Measurements from ENCODE around the gene OR6N1. TPM values are rescaled to one million over a fixed set of nuclear protein-coding genes. Genes with fewer than 3 reads are reported as not detected.

Gene OR6N1
- total RNA-seq, 4 donors from 2014 or later, result not detected

GRCh38 chr1:158735848-158736247 lies 36.1 kb downstream of the OR6N1 start:
- no peaks in the 10 kb centered on the region for H3K4me1 ChIP-seq
- H3K36me3 ChIP-seq, result no peaks in the 10 kb centered on the region
- no peak for DNase-seq
- H3K9me3 ChIP-seq, result no peaks in the 10 kb centered on the region
- H3K27me3 ChIP-seq, result no peaks in the 10 kb centered on the region
- TF ChIP-seq POLR2A (IDR thresholded peaks at IDR 0.05) (no peak), CTCF (IDR thresholded peaks at IDR 0.05) (no peak)
- no peak overlapping the region for H3K27ac ChIP-seq
- no peak overlapping the region for H3K4me3 ChIP-seq

GRCh38 chr1:158732524-158732923 lies 39.5 kb downstream of the OR6N1 start:
- no peaks in the 10 kb centered on the region for H3K9me3 ChIP-seq
- TF ChIP-seq CTCF (IDR thresholded peaks at IDR 0.05) (no peak), POLR2A (IDR thresholded peaks at IDR 0.05) (no peak)
- H3K27ac ChIP-seq, result no peak overlapping the region
- H3K4me1 ChIP-seq, result no peaks in the 10 kb centered on the region
- no peaks in the 10 kb centered on the region for H3K27me3 ChIP-seq
- no peak for DNase-seq
- H3K4me3 ChIP-seq, result no peak overlapping the region
- no peaks in the 10 kb centered on the region for H3K36me3 ChIP-seq

GRCh38 chr1:158731707-158732106 lies 40.3 kb downstream of the OR6N1 start:
- H3K4me1 ChIP-seq, result no peaks in the 10 kb centered on the region
- H3K9me3 ChIP-seq, result no peaks in the 10 kb centered on the region
- no peak overlapping the region for H3K4me3 ChIP-seq
- no peak overlapping the region for H3K27ac ChIP-seq
- no peak for DNase-seq
- TF ChIP-seq POLR2A (IDR thresholded peaks at IDR 0.05) (no peak), CTCF (IDR thresholded peaks at IDR 0.05) (no peak)
- H3K27me3 ChIP-seq, result no peaks in the 10 kb centered on the region
- H3K36me3 ChIP-seq, result no peaks in the 10 kb centered on the region

- no peaks in the 10 kb centered on the region for H3K36me3 ChIP-seq
- H3K27me3 ChIP-seq, result no peaks in the 10 kb centered on the region
- H3K27ac ChIP-seq, result no peak overlapping the region
- H3K4me3 ChIP-seq, result no peak overlapping the region
- no peak for DNase-seq
- no peaks in the 10 kb centered on the region for H3K9me3 ChIP-seq
- TF ChIP-seq CTCF (IDR thresholded peaks at IDR 0.05) (no peak), POLR2A (IDR thresholded peaks at IDR 0.05) (no peak)
- H3K4me1 ChIP-seq, result no peaks in the 10 kb centered on the region
These were observed 41.5 kb downstream of the OR6N1 start for GRCh38 chr1:158730453-158730852.

GRCh38 chr1:158728510-158729225 lies 43.3 kb downstream of the OR6N1 start:
- TF ChIP-seq CTCF (IDR thresholded peaks at IDR 0.05), result no peak
- TF ChIP-seq POLR2A (IDR thresholded peaks at IDR 0.05), result no peak
- no peaks in the 10 kb centered on the region for H3K27me3 ChIP-seq
- no peaks in the 10 kb centered on the region for H3K9me3 ChIP-seq
- no peak overlapping the region for H3K27ac ChIP-seq
- no peaks in the 10 kb centered on the region for H3K36me3 ChIP-seq
- no peak overlapping the region for H3K4me3 ChIP-seq
- no peak for DNase-seq
- no peaks in the 10 kb centered on the region for H3K4me1 ChIP-seq

GRCh38 chr1:158724442-158724841 lies 47.6 kb downstream of the OR6N1 start:
- no peak for DNase-seq
- Histone ChIP-seq H3K9me3 (no peaks in the 10 kb centered on the region), H3K36me3 (no peaks in the 10 kb centered on the region), H3K4me3 (no peak overlapping the region), H3K27ac (no peak overlapping the region), H3K27me3 (no peaks in the 10 kb centered on the region), H3K4me1 (no peaks in the 10 kb centered on the region)
- no peak for TF ChIP-seq CTCF (IDR thresholded peaks at IDR 0.05)
- no peak for TF ChIP-seq POLR2A (IDR thresholded peaks at IDR 0.05)

Measured in Peyer's patch (tissue), 4 donors.